ENCODE measurements around the gene PCDH15. TPM values are rescaled to one million over a fixed set of nuclear protein-coding genes. Genes with fewer than 3 reads are reported as not detected.

The PCDH15 gene
- total RNA-seq, 2 donors from 2014 or later, result 0.19 to 0.51 TPM

- no peak for TF ChIP-seq CTCF (IDR thresholded peaks at IDR 0.05)
- H3K36me3 ChIP-seq, result no peaks in the 10 kb centered on the region
- DNase-seq (ENCODE audit: low spot score), result no peak
- H3K4me1 ChIP-seq, result no peaks in the 10 kb centered on the region
- H3K27me3 ChIP-seq, result no peaks in the 10 kb centered on the region
- no peak overlapping the region for H3K27ac ChIP-seq
- no peak overlapping the region for H3K4me3 ChIP-seq
- H3K9me3 ChIP-seq, result no peaks in the 10 kb centered on the region
Measured at GRCh38 chr10:54650547-54650946, 150.5 kb downstream of the PCDH15 start.

GRCh38 chr10:54622017-54622416 lies 179.0 kb downstream of the PCDH15 start:
- no peak for DNase-seq (ENCODE audit: low spot score)
- Histone ChIP-seq H3K4me3 (no peak overlapping the region), H3K36me3 (no peaks in the 10 kb centered on the region), H3K9me3 (no peaks in the 10 kb centered on the region), H3K27ac (no peak overlapping the region), H3K27me3 (no peaks in the 10 kb centered on the region), H3K4me1 (no peaks in the 10 kb centered on the region)
- no peak for TF ChIP-seq CTCF (IDR thresholded peaks at IDR 0.05)

GRCh38 chr10:54620352-54620751 lies 180.7 kb downstream of the PCDH15 start:
- H3K4me1 ChIP-seq, result no peaks in the 10 kb centered on the region
- H3K9me3 ChIP-seq, result no peaks in the 10 kb centered on the region

GRCh38 chr10:54614072-54614471 lies 187.0 kb downstream of the PCDH15 start:
- Histone ChIP-seq H3K27me3 (no peaks in the 10 kb centered on the region), H3K4me3 (no peak overlapping the region), H3K9me3 (no peaks in the 10 kb centered on the region), H3K4me1 (no peaks in the 10 kb centered on the region), H3K27ac (no peak overlapping the region), H3K36me3 (no peaks in the 10 kb centered on the region)
- no peak for DNase-seq (ENCODE audit: low spot score)
- no peak for TF ChIP-seq CTCF (IDR thresholded peaks at IDR 0.05)

More at GRCh38 chr10:54620352-54620751, 180.7 kb downstream of the PCDH15 start:
- no peaks in the 10 kb centered on the region for H3K36me3 ChIP-seq
- DNase-seq (ENCODE audit: low spot score), result no peak
- H3K27me3 ChIP-seq, result no peaks in the 10 kb centered on the region
- no peak overlapping the region for H3K4me3 ChIP-seq
- TF ChIP-seq CTCF (IDR thresholded peaks at IDR 0.05), result no peak
- H3K27ac ChIP-seq, result no peak overlapping the region

- DNase-seq (ENCODE audit: low spot score), result no peak
- Histone ChIP-seq H3K36me3 (no peaks in the 10 kb centered on the region), H3K4me3 (no peak overlapping the region), H3K4me1 (no peaks in the 10 kb centered on the region), H3K27ac (no peak overlapping the region), H3K9me3 (no peaks in the 10 kb centered on the region), H3K27me3 (no peaks in the 10 kb centered on the region)
- TF ChIP-seq CTCF (IDR thresholded peaks at IDR 0.05), result no peak
Measured at GRCh38 chr10:54613162-54613561, 187.9 kb downstream of the PCDH15 start.

- DNase-seq (ENCODE audit: low spot score), result no peak
- Histone ChIP-seq H3K27ac (no peak overlapping the region), H3K4me1 (no peaks in the 10 kb centered on the region), H3K9me3 (no peaks in the 10 kb centered on the region), H3K36me3 (no peaks in the 10 kb centered on the region), H3K27me3 (no peaks in the 10 kb centered on the region), H3K4me3 (no peak overlapping the region)
- TF ChIP-seq CTCF (IDR thresholded peaks at IDR 0.05), result no peak
Measured at GRCh38 chr10:54609423-54609822, 191.6 kb downstream of the PCDH15 start.
